PC-9 (cell line): ENCODE results near the gene CEBPZ. TPM values are rescaled to one million over a fixed set of nuclear protein-coding genes. Genes with fewer than 3 reads are reported as not detected.
"Not testable (repeated sequence)": the region's sequence is repeated elsewhere in the genome, so short reads cannot be mapped to it uniquely, and the experiment has no call there.

Experiments
- BruUV-seq: library from RNA; stranded (reverse); fragments of 400-500 nt; replicated peaks from 2 replicates; lab custom pipeline; 2021; lab: Mats Ljungman, UMichigan
- CTCF ChIA-PET: fragments of 300-600 bp; sonication (Branson Sonifier 250); formaldehyde crosslinking; loops from one replicate; lab custom pipeline; 2022; ENCODE audit warnings: antibody characterized with exemption; lab: Charles Lee
- POLR2A ChIA-PET: fragments of 300-600 bp; sonication (Branson Sonifier 250); formaldehyde crosslinking; loops from one replicate; lab custom pipeline; 2022; ENCODE audit warnings: antibody characterized with exemption; ENCODE audit not compliant: unreplicated experiment; lab: Charles Lee
- DNase-seq, 2 experiments: peaks; one replicate each; pipeline versions ENCODE4 v3.0.0 to v3.0.0-alpha.2; 2015 to 2022; ENCODE audit warnings: mixed read lengths in 1 of 2
- H2AFZ ChIP-seq: fragments of 200-600 bp; sonication (generic); 2 replicates; pipeline ENCODE4 v1.8.1; 2017; ENCODE audit warnings: antibody characterized with exemption
- H3F3A ChIP-seq: fragments of 200-600 bp; sonication (generic); 2 replicates; pipeline ENCODE4 v1.8.1; 2017; ENCODE audit warnings: antibody characterized with exemption, mild to moderate bottlenecking, low read depth; ENCODE audit not compliant: insufficient read depth
- H3K27ac ChIP-seq: fragments of 200-600 bp; sonication (generic); 2 replicates; pipeline ENCODE4 v1.6.1; 2016; ENCODE audit warnings: mixed run types
- H3K27me3 ChIP-seq: fragments of 200-600 bp; sonication (generic); 2 replicates; pipeline ENCODE4 v1.6.1; 2016; ENCODE audit warnings: low read depth, mixed run types; ENCODE audit not compliant: insufficient read depth
- H3K36me3 ChIP-seq: fragments of 200-600 bp; sonication (generic); 2 replicates; pipeline ENCODE4 v1.6.1; 2016; ENCODE audit warnings: low read depth, mixed run types
- H3K4me1 ChIP-seq: fragments of 200-600 bp; sonication (generic); replicated peaks from 2 replicates; pipeline ENCODE4 v1.6.1; 2016; ENCODE audit warnings: mixed run types; ENCODE audit not compliant: insufficient read depth
- H3K4me2 ChIP-seq: fragments of 200-600 bp; sonication (generic); 2 replicates; pipeline ENCODE4 v1.6.1; 2017; ENCODE audit warnings: mixed run types
- H3K4me3 ChIP-seq: fragments of 200-600 bp; sonication (generic); 2 replicates; pipeline ENCODE4 v1.6.1; 2016; ENCODE audit warnings: mixed run types
- H3K79me2 ChIP-seq: fragments of 200-600 bp; sonication (generic); 2 replicates; pipeline ENCODE4 v1.6.1; 2017; ENCODE audit warnings: low read depth, mixed run types
- H3K9me2 ChIP-seq: fragments of 200-600 bp; sonication (generic); 2 replicates; pipeline ENCODE4 v1.8.1; 2017; ENCODE audit warnings: mild to moderate bottlenecking; ENCODE audit not compliant: insufficient read depth
- H3K9me3 ChIP-seq: fragments of 200-600 bp; sonication (generic); 2 replicates; pipeline ENCODE4 v1.8.1; 2016; ENCODE audit warnings: low read depth; ENCODE audit not compliant: insufficient read depth
- H4K20me1 ChIP-seq: fragments of 200-600 bp; sonication (generic); 2 replicates; pipeline ENCODE4 v1.8.1; 2017; ENCODE audit not compliant: insufficient read depth
- EZH2 ChIP-seq: fragments of 200-600 bp; sonication (generic); IDR thresholded peaks from 2 replicates; pipeline ENCODE4 v1.8.0; 2017; ENCODE audit warnings: antibody characterized with exemption, low read depth
- intact Hi-C: fragments of 100-400 bp; cut with micrococcal nuclease; formaldehyde crosslinking; loops from one replicate; pipeline ENCODE4 v1.10.0; 2022; ENCODE audit not compliant: unreplicated experiment
- total RNA-seq: library from RNA; stranded (reverse); gene quantifications from 2 replicates; pipeline ENCODE4 v1.2.3, GENCODE V29; 2021
- TF ChIP-seq, protein P1 (sequence below): fragments of 200-600 bp; sonication (generic); conservative IDR thresholded peaks from 2 replicates; pipeline ENCODE4 v1.6.1; 2017; ENCODE audit warnings: mixed run types, antibody characterized with exemption, mild to moderate bottlenecking, moderate library complexity

CEBPZ gene
- total RNA-seq, 1 experiment from 2014 or later, result 35.7 TPM

GRCh38 chr2:37211939-37212338 lies 19.5 kb downstream of the CEBPZ start:
- peaks cover 94% of the 10 kb centered on the region for H3K36me3 ChIP-seq
- H4K20me1 ChIP-seq, result no peaks in the 10 kb centered on the region

GRCh38 chr2:37211212-37211611 lies 20.2 kb downstream of the CEBPZ start:
- H3K27ac ChIP-seq, result no peak overlapping the region
- H3K9me3 ChIP-seq, result peaks cover 38% of the 10 kb centered on the region
- CTCF ChIA-PET, result no interaction called here
- peaks cover 9% of the 10 kb centered on the region for H3K4me1 ChIP-seq
- H3K79me2 ChIP-seq, result peaks cover 24% of the 10 kb centered on the region
- H3F3A ChIP-seq, result no peaks in the 10 kb centered on the region; the same call in 1 of the 2 replicates
- peaks cover 94% of the 10 kb centered on the region for H3K36me3 ChIP-seq
- intact Hi-C loops, result no loop called here
- TF ChIP-seq, protein P1, sequence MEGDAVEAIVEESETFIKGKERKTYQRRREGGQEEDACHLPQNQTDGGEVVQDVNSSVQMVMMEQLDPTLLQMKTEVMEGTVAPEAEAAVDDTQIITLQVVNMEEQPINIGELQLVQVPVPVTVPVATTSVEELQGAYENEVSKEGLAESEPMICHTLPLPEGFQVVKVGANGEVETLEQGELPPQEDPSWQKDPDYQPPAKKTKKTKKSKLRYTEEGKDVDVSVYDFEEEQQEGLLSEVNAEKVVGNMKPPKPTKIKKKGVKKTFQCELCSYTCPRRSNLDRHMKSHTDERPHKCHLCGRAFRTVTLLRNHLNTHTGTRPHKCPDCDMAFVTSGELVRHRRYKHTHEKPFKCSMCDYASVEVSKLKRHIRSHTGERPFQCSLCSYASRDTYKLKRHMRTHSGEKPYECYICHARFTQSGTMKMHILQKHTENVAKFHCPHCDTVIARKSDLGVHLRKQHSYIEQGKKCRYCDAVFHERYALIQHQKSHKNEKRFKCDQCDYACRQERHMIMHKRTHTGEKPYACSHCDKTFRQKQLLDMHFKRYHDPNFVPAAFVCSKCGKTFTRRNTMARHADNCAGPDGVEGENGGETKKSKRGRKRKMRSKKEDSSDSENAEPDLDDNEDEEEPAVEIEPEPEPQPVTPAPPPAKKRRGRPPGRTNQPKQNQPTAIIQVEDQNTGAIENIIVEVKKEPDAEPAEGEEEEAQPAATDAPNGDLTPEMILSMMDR, result no peak
- no peak for TF ChIP-seq EZH2
- H2AFZ ChIP-seq, result no peak overlapping the region
- POLR2A ChIA-PET, result no interaction called here
- no peaks in the 10 kb centered on the region for H3K9me2 ChIP-seq
- H3K4me3 ChIP-seq, result no peak overlapping the region
- no peak overlapping the region for H3K4me2 ChIP-seq
- no peaks in the 10 kb centered on the region for H3K27me3 ChIP-seq
- DNase-seq, result no peak
- H4K20me1 ChIP-seq, result no peaks in the 10 kb centered on the region
- BruUV-seq, result no TSS peak

More at GRCh38 chr2:37211939-37212338, 19.5 kb downstream of the CEBPZ start:
- H3K4me3 ChIP-seq, result no peak overlapping the region
- H3K9me3 ChIP-seq, result peaks cover 33% of the 10 kb centered on the region
- peaks cover 24% of the 10 kb centered on the region for H3K79me2 ChIP-seq
- no peak overlapping the region for H3K27ac ChIP-seq
- DNase-seq, result no peak
- no TSS peak for BruUV-seq
- no peaks in the 10 kb centered on the region; the same call in 1 of the 2 replicates for H3F3A ChIP-seq
- no peak overlapping the region for H3K4me2 ChIP-seq
- H3K4me1 ChIP-seq, result peaks cover 9% of the 10 kb centered on the region
- intact Hi-C loops, result no loop called here
- TF ChIP-seq EZH2, result no peak
- TF ChIP-seq, protein P1, result no peak
- ChIA-PET CTCF (no interaction called here), POLR2A (no interaction called here)
- H3K9me2 ChIP-seq, result no peaks in the 10 kb centered on the region
- H2AFZ ChIP-seq, result no peak overlapping the region
- no peaks in the 10 kb centered on the region for H3K27me3 ChIP-seq

DNA sequence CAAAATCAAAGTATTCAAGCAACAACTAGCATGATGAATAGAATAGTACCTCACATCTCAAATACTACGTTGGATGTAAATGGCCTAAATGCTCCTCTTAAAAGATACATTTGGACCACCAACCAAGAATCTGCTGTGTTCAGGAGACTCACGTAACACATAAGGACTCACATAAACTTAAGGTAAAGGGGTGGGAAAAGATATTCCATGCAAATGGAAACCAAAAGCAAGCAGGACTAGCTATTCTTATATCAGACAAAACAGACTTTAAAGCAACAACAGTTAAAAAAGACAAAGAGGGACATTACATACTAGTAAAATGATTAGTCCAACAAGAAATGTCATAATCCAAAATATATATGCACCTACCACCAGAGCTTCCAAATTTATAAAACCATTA lies 24.6 kb downstream of the CEBPZ start:
- not testable (repeated sequence) for BruUV-seq
- POLR2A ChIA-PET, result interaction anchor here (0.6 kb wide), 1 partner anchor 22 kb away, joined by 3 read pairs; no protein-coding TSS in a partner anchor

More for the DNA sequence above, 24.6 kb downstream of the CEBPZ start:
- CTCF ChIA-PET, DNase-seq, H3K4me1 ChIP-seq, H2AFZ ChIP-seq, H4K20me1 ChIP-seq, H3K4me2 ChIP-seq, H3K27me3 ChIP-seq, H3K9me2 ChIP-seq, intact Hi-C loops, H3K4me3 ChIP-seq, H3K27ac ChIP-seq: not testable (repeated sequence)
- peaks cover 14% of the 10 kb centered on the region; the same call in 1 of the 2 replicates for H3F3A ChIP-seq
- H3K79me2 ChIP-seq, result peaks cover 37% of the 10 kb centered on the region
- peaks cover 54% of the 10 kb centered on the region for H3K9me3 ChIP-seq
- H3K36me3 ChIP-seq, result peaks cover 90% of the 10 kb centered on the region
